HepG2 (cell line): ENCODE results near the gene NUDT8. TPM values are rescaled to one million over a fixed set of nuclear protein-coding genes. Genes with fewer than 3 reads are reported as not detected.

ENCODE experiments used
- ATAC-seq: fragments of 200-7000 bp; cut with Tn5 transposase; 3 replicates; pipeline ENCODE4 v1.9.1; 2020; ENCODE audit warnings: mild to moderate bottlenecking, moderate library complexity
- BruUV-seq: library from RNA; stranded (reverse); fragments of 400-500 nt; replicated peaks from 2 replicates; lab custom pipeline; 2021; lab: Mats Ljungman, UMichigan
- CTCF ChIA-PET: fragments of 300-600 bp; formaldehyde crosslinking; extraction: SDS; loops from one replicate; lab custom pipeline; 2021; ENCODE audit warnings: low total read pairs, inconsistent platforms, low intra/inter-chr PET ratio; lab: Yijun Ruan, JAX
- POLR2A ChIA-PET: fragments of 350-600 bp; sonication (Branson Sonifier 250); formaldehyde crosslinking; loops from one replicate; lab custom pipeline; 2020; ENCODE audit warnings: antibody characterized with exemption, inconsistent platforms; lab: Yijun Ruan, JAX
- DNase-seq: peaks from one replicate; pipeline ENCODE4 v3.0.0-alpha.2; 2015; ENCODE audit warnings: low spot score
- FAIRE-seq: peaks from 3 replicates; lab custom pipeline; 2011; peaks lifted over from hg19 to GRCh38; lab: Jason Lieb, UNC
- H2AFZ ChIP-seq: one replicate; pipeline ENCODE4 v1.6.1; 2011; ENCODE audit warnings: low read length, inconsistent platforms
- H3K27ac ChIP-seq: fragments of 300-600 bp; 3 replicates; pipeline ENCODE4 v1.8.0; 2011; ENCODE audit warnings: mixed run types, mild to moderate bottlenecking, mixed read lengths, low read length, inconsistent platforms; ENCODE audit not compliant: insufficient read depth; ENCODE audit errors: extremely low read length
- H3K27me3 ChIP-seq, 2 experiments: fragments of 200-600 bp in 1 of 2; 2 replicates in 1 of 2; 3 replicates in 1 of 2; pipeline versions ENCODE4 v1.6.0 to v1.8.0; 2011; ENCODE audit warnings: low read length in 2 of 2, mild to moderate bottlenecking in 2 of 2, moderate library complexity in 2 of 2, inconsistent platforms in 1 of 2; ENCODE audit not compliant: insufficient read depth in 2 of 2, control insufficient read depth in 1 of 2
- H3K36me3 ChIP-seq, 2 experiments: fragments of 200-600 bp in 1 of 2; replicated peaks in 1 of 2; 2 replicates in 1 of 2; 3 replicates in 1 of 2; pipeline versions ENCODE4 v1.5.1 to v1.8.0; 2011; ENCODE audit warnings: low read length in 2 of 2, inconsistent platforms in 1 of 2; ENCODE audit not compliant: insufficient read depth in 2 of 2, control insufficient read depth in 1 of 2
- H3K4me1 ChIP-seq: 2 replicates; pipeline ENCODE4 v1.5.1; 2012; ENCODE audit warnings: low read length, inconsistent platforms; ENCODE audit not compliant: insufficient read depth
- H3K4me2 ChIP-seq: 2 replicates; pipeline ENCODE4 v1.6.0; 2011; ENCODE audit warnings: low read depth, low read length, inconsistent platforms
- H3K4me3 ChIP-seq, 3 experiments: fragments of 200-600 bp in 1 of 3; sonication (generic), shearing (Covaris generic) in 1 of 3; replicated peaks in 1 of 3; 2 replicates each; pipeline ENCODE4 v1.5.1; 2011 to 2016; ENCODE audit warnings: low read length in 3 of 3, inconsistent platforms in 2 of 3, low read depth in 2 of 3, mild to moderate bottlenecking in 2 of 3, control low read depth in 1 of 3, mixed read lengths in 1 of 3; ENCODE audit not compliant: insufficient read depth in 1 of 3
- H3K79me2 ChIP-seq: one replicate; pipeline ENCODE4 v1.6.1; 2011; ENCODE audit warnings: low read length, inconsistent platforms; ENCODE audit not compliant: insufficient read depth
- H3K9ac ChIP-seq: 2 replicates; pipeline ENCODE4 v1.6.0; 2011; ENCODE audit warnings: mild to moderate bottlenecking, low read depth, low read length, inconsistent platforms; ENCODE audit not compliant: insufficient read depth
- H3K9me3 ChIP-seq: 2 replicates; pipeline ENCODE4 v1.5.1; 2012; ENCODE audit warnings: mild to moderate bottlenecking, low read length
- H4K20me1 ChIP-seq: 2 replicates; pipeline ENCODE4 v1.6.0; 2011; ENCODE audit warnings: inconsistent platforms, mild to moderate bottlenecking, low read length, moderate library complexity; ENCODE audit not compliant: insufficient read depth
- AKAP8 ChIP-seq: sonication (generic); formaldehyde crosslinking; IDR thresholded peaks from 2 replicates; pipeline ENCODE4 v1.5.1; 2020; ENCODE audit warnings: mild to moderate bottlenecking, missing genetic modification reagents
- BCL6 ChIP-seq: IDR thresholded peaks from 2 replicates; pipeline ENCODE4 v1.6.1; 2016; ENCODE audit warnings: missing genetic modification reagents, missing compliant biosample characterization
- CREM ChIP-seq, 2 experiments: sonication (generic) in 1 of 2; formaldehyde crosslinking in 1 of 2; IDR thresholded peaks; 2 replicates each; pipeline versions ENCODE4 v1.4.0 to v1.6.1; 2016 to 2020; ENCODE audit warnings: antibody characterized with exemption in 1 of 2, mild to moderate bottlenecking in 1 of 2, missing genetic modification reagents in 1 of 2
- HNRNPL ChIP-seq: fragments of 200-400 bp; formaldehyde crosslinking; IDR thresholded peaks from 2 replicates; pipeline ENCODE4 v1.6.1; 2017; ENCODE audit warnings: mild to moderate bottlenecking, low read depth, low read length
- KMT2B ChIP-seq: IDR thresholded peaks from 2 replicates; pipeline ENCODE4 v1.6.1; 2016; ENCODE audit warnings: missing genetic modification reagents, missing compliant biosample characterization
- MLXIP ChIP-seq: sonication (generic); formaldehyde crosslinking; IDR thresholded peaks from 2 replicates; pipeline ENCODE4 v1.9.0; 2021; ENCODE audit warnings: missing genetic modification reagents, borderline replicate concordance
- ZNF143 ChIP-seq: sonication (generic); formaldehyde crosslinking; IDR thresholded peaks from 2 replicates; pipeline ENCODE4 v1.4.0; 2020; ENCODE audit warnings: missing genetic modification reagents
- ZNF432 ChIP-seq: sonication (generic); formaldehyde crosslinking; IDR thresholded peaks from 2 replicates; pipeline ENCODE4 v1.5.0; 2020; ENCODE audit warnings: missing genetic modification reagents, mild to moderate bottlenecking, borderline replicate concordance
- ZNF850 ChIP-seq: sonication (generic); formaldehyde crosslinking; conservative IDR thresholded peaks from 2 replicates; pipeline ENCODE4 v1.9.0; 2021; ENCODE audit warnings: mild to moderate bottlenecking, missing genetic modification reagents
- WGBS: methylation state at CpG from one replicate; pipeline ENCODE4 v1.1.6; 2017; ENCODE audit warnings: low lambda C conversion rate; 5-methylcytosine and 5-hydroxymethylcytosine counted together
- in situ Hi-C: cut with HindIII; loops from 2 replicates; pipeline ENCODE4 v1.10.0; 2017; ENCODE audit warnings: low pct_unique_long_range_greater_than_20kb; ENCODE audit not compliant: extremely low pct_ligation_motif_present
- intact Hi-C: fragments of 100-400 bp; cut with micrococcal nuclease; formaldehyde crosslinking; loops from one replicate; pipeline ENCODE4 v1.10.0; 2022; ENCODE audit not compliant: unreplicated experiment
- polyA plus RNA-seq, 8 experiments: library from polyadenylated mRNA; depleted of rRNA in 3 of 8; stranded (reverse) in 7 of 8; unstranded in 1 of 8; fragments of >200 nt; fragmentation: Illumina TruSeq in 4 of 8; extraction: Trizol in 4 of 8; gene quantifications; 2 replicates each; pipeline versions ENCODE4 v1.2.1 to v1.2.3, GENCODE V29; 2011 to 2016; ENCODE audit warnings: low read depth in 4 of 8, missing spikeins in 1 of 8, mixed read lengths in 1 of 8; ENCODE audit not compliant: insufficient read depth in 1 of 8
- total RNA-seq, 5 experiments: library from RNA; depleted of rRNA; stranded (reverse); fragments of >200 nt; fragmentation: Illumina TruSeq; extraction: Trizol; gene quantifications; 2 replicates each; pipeline ENCODE4 v1.2.3, GENCODE V29; 2016; ENCODE audit warnings: low read depth in 1 of 5
- TF ChIP-seq, protein P1 (sequence below): sonication (generic); formaldehyde crosslinking; IDR thresholded peaks from 2 replicates; pipeline ENCODE4 v1.8.1; 2023; ENCODE audit warnings: mild to moderate bottlenecking, moderate library complexity, missing genetic modification reagents
- TF ChIP-seq, protein P2 (sequence below): sonication (generic); formaldehyde crosslinking; IDR thresholded peaks from 2 replicates; pipeline ENCODE4 v1.5.1; 2020; ENCODE audit warnings: missing genetic modification reagents, mild to moderate bottlenecking, borderline replicate concordance
- TF ChIP-seq, protein P3 (sequence below): fragments of 450-650 bp; IDR thresholded peaks from 2 replicates; pipeline ENCODE4 v1.6.1; 2017
- TF ChIP-seq, protein P4 (sequence below): sonication (generic); formaldehyde crosslinking; IDR thresholded peaks from 2 replicates; pipeline ENCODE4 v1.4.0; 2020; ENCODE audit warnings: missing genetic modification reagents

NUDT8 gene
- total and polyA plus RNA-seq, 2 of the 13 experiments (the other 11 are each of a cell fraction or from before 2014, with no cell fraction given) = 6.7 to 25.8 TPM

GRCh38 chr11:67613960-67614715 is 15.6 kb downstream of the NUDT8 start:
- no peaks in the 10 kb centered on the region for H3K79me2 ChIP-seq
- no peaks in the 10 kb centered on the region for H4K20me1 ChIP-seq
- H3K4me3 ChIP-seq = no peak overlapping the region
- BruUV-seq = no TSS peak
- 0 out of 2 replicates have a peak overlapping the region, but pooled peaks have one; percentile 3 for H3K9ac ChIP-seq
- H2AFZ ChIP-seq = no peak overlapping the region
- POLR2A ChIA-PET = interaction anchor here (0.6 to 2.5 kb wide), 5 partner anchors 14 to 42 kb away, joined by 3 to 15 read pairs (median 7); partner anchors contain the start of genes ACY3 and NUDT8
- CTCF ChIA-PET = interaction anchor here (1.6 to 2.9 kb wide), 3 partner anchors 15 to 45 kb away, joined by 7 to 20 read pairs (median 16); partner anchors contain the start of gene NUDT8
- 81% methylated on average over 12 of the region's 23 CpGs for WGBS
- no peaks in the 10 kb centered on the region for H3K9me3 ChIP-seq
- ATAC-seq = peak; percentile 59
- no peak overlapping the region for H3K4me2 ChIP-seq
- FAIRE-seq = no peak
- in situ Hi-C loops = no loop called here
- intact Hi-C loops = no loop called here
- peaks cover 13 to 25% of the 10 kb centered on the region in 2 experiments; a peak in 4 of 5 replicates for H3K36me3 ChIP-seq
- H3K27ac ChIP-seq = peak overlapping the region; percentile 28
- peaks cover 45% of the 10 kb centered on the region for H3K4me1 ChIP-seq
- H3K27me3 ChIP-seq = no peaks in the 10 kb centered on the region
- DNase-seq = no peak
- no peak for TF ChIP-seq MLXIP
- no peak for TF ChIP-seq ZNF432
- no peak for TF ChIP-seq ZNF143
- TF ChIP-seq, protein P1, sequence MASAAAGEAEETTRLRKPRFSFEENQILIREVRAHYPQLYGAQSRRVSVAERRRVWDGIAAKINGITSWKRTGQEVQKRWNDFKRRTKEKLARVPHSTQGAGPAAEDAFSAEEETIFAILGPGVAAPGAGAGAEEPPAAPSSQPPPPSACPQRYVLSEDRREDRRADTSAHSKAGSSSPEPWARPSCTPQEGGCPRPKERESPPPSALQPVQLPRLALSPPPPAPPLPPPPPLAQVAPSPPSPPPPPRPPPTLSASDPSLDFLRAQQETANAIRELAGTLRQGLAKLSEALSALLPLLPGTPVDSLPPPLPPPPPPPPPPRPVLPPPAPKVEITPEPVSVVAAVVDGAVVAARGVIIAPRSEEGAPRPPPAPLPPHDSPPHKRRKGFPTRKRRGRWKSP (CRISPR knock-in tag) = no peak
- TF ChIP-seq, protein P2, sequence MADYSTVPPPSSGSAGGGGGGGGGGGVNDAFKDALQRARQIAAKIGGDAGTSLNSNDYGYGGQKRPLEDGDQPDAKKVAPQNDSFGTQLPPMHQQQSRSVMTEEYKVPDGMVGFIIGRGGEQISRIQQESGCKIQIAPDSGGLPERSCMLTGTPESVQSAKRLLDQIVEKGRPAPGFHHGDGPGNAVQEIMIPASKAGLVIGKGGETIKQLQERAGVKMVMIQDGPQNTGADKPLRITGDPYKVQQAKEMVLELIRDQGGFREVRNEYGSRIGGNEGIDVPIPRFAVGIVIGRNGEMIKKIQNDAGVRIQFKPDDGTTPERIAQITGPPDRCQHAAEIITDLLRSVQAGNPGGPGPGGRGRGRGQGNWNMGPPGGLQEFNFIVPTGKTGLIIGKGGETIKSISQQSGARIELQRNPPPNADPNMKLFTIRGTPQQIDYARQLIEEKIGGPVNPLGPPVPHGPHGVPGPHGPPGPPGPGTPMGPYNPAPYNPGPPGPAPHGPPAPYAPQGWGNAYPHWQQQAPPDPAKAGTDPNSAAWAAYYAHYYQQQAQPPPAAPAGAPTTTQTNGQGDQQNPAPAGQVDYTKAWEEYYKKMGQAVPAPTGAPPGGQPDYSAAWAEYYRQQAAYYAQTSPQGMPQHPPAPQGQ (CRISPR knock-in tag) = no peak
- peak; percentile 52; the same call in 1 of the 2 replicates for TF ChIP-seq AKAP8 (CRISPR knock-in tag)
- TF ChIP-seq KMT2B = no peak
- TF ChIP-seq HNRNPL = 0 out of 2 replicates have a peak, but pooled peaks have one; percentile 79
- TF ChIP-seq, protein P3, sequence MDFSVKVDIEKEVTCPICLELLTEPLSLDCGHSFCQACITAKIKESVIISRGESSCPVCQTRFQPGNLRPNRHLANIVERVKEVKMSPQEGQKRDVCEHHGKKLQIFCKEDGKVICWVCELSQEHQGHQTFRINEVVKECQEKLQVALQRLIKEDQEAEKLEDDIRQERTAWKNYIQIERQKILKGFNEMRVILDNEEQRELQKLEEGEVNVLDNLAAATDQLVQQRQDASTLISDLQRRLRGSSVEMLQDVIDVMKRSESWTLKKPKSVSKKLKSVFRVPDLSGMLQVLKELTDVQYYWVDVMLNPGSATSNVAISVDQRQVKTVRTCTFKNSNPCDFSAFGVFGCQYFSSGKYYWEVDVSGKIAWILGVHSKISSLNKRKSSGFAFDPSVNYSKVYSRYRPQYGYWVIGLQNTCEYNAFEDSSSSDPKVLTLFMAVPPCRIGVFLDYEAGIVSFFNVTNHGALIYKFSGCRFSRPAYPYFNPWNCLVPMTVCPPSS = no peak
- TF ChIP-seq CREM (IDR thresholded peaks at IDR 0.05) = no peak
- no peak for TF ChIP-seq CREM (CRISPR knock-in tag; IDR thresholded peaks at IDR 0.05)
- no peak for TF ChIP-seq BCL6 (CRISPR knock-in tag)
- TF ChIP-seq, protein P4, sequence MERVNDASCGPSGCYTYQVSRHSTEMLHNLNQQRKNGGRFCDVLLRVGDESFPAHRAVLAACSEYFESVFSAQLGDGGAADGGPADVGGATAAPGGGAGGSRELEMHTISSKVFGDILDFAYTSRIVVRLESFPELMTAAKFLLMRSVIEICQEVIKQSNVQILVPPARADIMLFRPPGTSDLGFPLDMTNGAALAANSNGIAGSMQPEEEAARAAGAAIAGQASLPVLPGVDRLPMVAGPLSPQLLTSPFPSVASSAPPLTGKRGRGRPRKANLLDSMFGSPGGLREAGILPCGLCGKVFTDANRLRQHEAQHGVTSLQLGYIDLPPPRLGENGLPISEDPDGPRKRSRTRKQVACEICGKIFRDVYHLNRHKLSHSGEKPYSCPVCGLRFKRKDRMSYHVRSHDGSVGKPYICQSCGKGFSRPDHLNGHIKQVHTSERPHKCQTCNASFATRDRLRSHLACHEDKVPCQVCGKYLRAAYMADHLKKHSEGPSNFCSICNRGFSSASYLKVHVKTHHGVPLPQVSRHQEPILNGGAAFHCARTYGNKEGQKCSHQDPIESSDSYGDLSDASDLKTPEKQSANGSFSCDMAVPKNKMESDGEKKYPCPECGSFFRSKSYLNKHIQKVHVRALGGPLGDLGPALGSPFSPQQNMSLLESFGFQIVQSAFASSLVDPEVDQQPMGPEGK = no peak; the same call in 1 of the 2 replicates
- no peak for TF ChIP-seq ZNF850 (CRISPR knock-in tag)
